ENCODE data around the gene PSMA6.

GRCh38 chr14:35339761-35340406 lies 47.7 kb downstream of the PSMA6 start:
- no peak for TF ChIP-seq CTCF (IDR thresholded peaks at IDR 0.05)
- TF ChIP-seq POLR2A (IDR thresholded peaks at IDR 0.05; ENCODE audit: low read depth) = peak; percentile 17

All from esophagus muscularis mucosa (tissue), 3 donors.